Dedifferentiated amniotic fluid mesenchymal stem cell (primary cell): ENCODE measurements around the gene ECE2.

Experiments
- DNase-seq: peaks from one replicate; pipeline ENCODE4 v3.0.0-alpha.2; 2016; ENCODE audit errors: extremely low spot score

The ECE2 gene

GRCh38 chr3:184275961-184276910, at the start of gene ECE2:
ECE2 (plus strand) TSS chr3:184276022; CDS start chr3:184276154, 132 bp downstream.
- DNase-seq: no peak

- no peak for DNase-seq
These were observed 48.3 kb upstream of the ECE2 start for GRCh38 chr3:184227481-184227935.

- DNase-seq: no peak
These were observed 47.3 kb upstream of the ECE2 start for GRCh38 chr3:184228376-184229137.

GRCh38 chr3:184229394-184230080, 46.3 kb upstream of the ECE2 start, which contains the start of gene VWA5B2:
VWA5B2 (plus strand) TSS chr3:184229585; CDS start chr3:184230529, 944 bp downstream.
- no peak for DNase-seq

- DNase-seq: no peak
These were observed 45.7 kb upstream of the ECE2 start for GRCh38 chr3:184230081-184230602.

- DNase-seq: no peak
These were observed 45.0 kb upstream of the ECE2 start for GRCh38 chr3:184230603-184231528.

- DNase-seq: no peak
These were observed 44.2 kb upstream of the ECE2 start for GRCh38 chr3:184231671-184232070.

- no peak for DNase-seq
These were observed 42.5 kb upstream of the ECE2 start for GRCh38 chr3:184233127-184233843.

- no peak for DNase-seq
These were observed 41.6 kb upstream of the ECE2 start for GRCh38 chr3:184234224-184234623.

GRCh38 chr3:184234671-184235380, 41.0 kb upstream of the ECE2 start:
- DNase-seq: no peak

- no peak for DNase-seq
These were observed 40.3 kb upstream of the ECE2 start for GRCh38 chr3:184235381-184236032.

GRCh38 chr3:184236033-184236410, 39.8 kb upstream of the ECE2 start:
- DNase-seq: no peak

- no peak for DNase-seq
These were observed 39.2 kb upstream of the ECE2 start for GRCh38 chr3:184236636-184237035.

- no peak for DNase-seq
These were observed 38.6 kb upstream of the ECE2 start for GRCh38 chr3:184237211-184237610.

GRCh38 chr3:184237807-184238206, 38.0 kb upstream of the ECE2 start:
- DNase-seq: no peak

GRCh38 chr3:184238246-184238818, 37.5 kb upstream of the ECE2 start:
- no peak for DNase-seq

- no peak for DNase-seq
These were observed 36.6 kb upstream of the ECE2 start for GRCh38 chr3:184239221-184239620.

- DNase-seq: no peak
These were observed 36.1 kb upstream of the ECE2 start for GRCh38 chr3:184239708-184240107.
